OCI-LY7 (cell line): Measurements from ENCODE around the gene PPP2R2B.

ENCODE experiments used
- CTCF ChIP-seq: fragments of 200-600 bp; sonication (generic); conservative IDR thresholded peaks from 2 replicates; pipeline ENCODE4 v1.5.1; 2014; ENCODE audit warnings: mild to moderate bottlenecking, antibody characterized with exemption, low read length, moderate library complexity, mixed read lengths
- EZH2phosphoT487 ChIP-seq: fragments of 200-600 bp; sonication (generic); IDR thresholded peaks from 2 replicates; pipeline ENCODE4 v1.6.1; 2018; ENCODE audit warnings: low read depth, borderline replicate concordance, mild to moderate bottlenecking, mixed run types, antibody characterized with exemption, low read length, moderate library complexity, mixed read lengths

- no peak for TF ChIP-seq CTCF
- no peak for TF ChIP-seq EZH2phosphoT487
Observed at GRCh38 chr5:146877178-146877681, 1.3 kb downstream of the PPP2R2B start.
